ENCODE data around the gene DNM1.

DNM1 gene

DNA sequence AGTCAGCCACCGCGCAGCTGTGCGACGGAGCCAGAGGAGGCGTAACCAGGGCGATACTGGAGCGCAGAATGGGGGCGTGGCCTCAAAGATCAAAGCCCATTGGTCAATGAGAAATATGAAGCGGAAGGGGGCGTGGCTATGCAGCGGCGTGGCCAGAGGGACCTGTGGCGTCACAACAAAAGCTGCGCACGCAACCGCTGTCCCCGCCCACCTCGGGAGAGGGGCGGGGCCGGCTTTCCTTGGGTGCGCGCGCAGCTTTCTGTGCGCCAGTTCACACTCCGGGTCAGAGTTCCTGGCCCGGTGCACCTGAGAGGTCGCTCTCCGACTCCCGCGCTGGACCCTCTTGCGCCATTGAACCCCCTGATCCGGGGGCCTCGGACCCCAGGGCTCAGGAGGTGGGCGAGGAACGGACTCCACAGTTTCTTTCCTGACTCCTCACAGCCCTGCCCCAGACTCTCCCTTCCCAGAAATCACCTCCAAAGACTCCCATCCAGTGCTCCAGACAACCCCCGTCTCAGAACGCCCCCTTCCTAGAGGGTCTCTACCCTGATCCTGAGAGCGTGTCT, 72.9 kb downstream of the DNM1 start, which contains the start of gene SWI5:
TSS of gene SWI5 (plus strand) at position 269 of the 566 bp plus-strand sequence.
- peak; percentile 100 for DNase-seq (ENCODE audit: low spot score)

- peak; percentile 38 for DNase-seq (ENCODE audit: low spot score)
Measured at GRCh38 chr9:128276574-128277270, 73.5 kb downstream of the DNM1 start.

DNA sequence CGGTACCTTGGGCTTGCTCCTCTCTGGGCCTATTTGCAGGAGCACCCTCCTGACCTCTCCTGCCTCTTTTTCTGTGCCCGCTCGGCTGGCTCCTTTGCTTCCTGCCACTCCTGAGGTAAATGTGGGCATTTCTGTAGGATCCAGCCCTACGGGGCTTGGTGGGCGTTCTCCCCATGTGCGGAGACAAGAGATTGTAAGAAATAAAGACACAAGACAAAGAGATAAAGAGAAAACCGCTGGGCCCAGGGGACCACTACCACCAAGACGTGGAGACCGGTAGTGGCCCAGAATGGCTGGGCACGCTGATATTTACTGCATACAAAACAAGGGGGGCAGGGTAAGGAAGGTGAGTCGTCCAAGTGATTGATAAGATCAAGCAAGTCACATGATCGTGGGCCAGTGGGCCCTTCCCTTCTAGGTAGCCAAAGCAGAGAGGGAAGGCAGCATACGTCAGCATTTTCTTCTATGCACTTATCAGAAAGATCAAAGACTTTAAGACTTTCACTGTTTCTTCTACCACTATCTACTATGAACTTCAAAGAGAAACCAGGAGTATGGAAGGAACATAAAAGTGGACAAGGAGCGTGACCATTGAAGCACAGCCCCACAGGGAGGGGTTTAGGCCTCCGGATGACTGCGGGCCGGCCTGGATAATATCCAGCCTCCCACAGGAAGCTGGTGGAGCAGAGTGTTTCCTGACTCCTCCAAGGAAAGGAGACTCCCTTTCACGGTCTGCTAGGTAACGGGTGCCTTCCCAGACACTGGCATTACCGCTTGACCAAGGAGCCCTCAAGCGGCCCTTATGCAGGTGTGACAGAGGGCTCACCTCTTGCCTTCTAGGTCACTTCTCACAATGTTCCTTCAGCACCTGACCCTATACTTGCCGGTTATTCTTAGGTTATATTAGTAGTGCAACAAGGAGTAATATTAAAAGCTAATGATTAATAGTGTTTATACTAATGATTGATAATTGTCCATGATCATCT, 76.2 kb downstream of the DNM1 start:
- peak; percentile 52 for DNase-seq (ENCODE audit: low spot score)

DNA sequence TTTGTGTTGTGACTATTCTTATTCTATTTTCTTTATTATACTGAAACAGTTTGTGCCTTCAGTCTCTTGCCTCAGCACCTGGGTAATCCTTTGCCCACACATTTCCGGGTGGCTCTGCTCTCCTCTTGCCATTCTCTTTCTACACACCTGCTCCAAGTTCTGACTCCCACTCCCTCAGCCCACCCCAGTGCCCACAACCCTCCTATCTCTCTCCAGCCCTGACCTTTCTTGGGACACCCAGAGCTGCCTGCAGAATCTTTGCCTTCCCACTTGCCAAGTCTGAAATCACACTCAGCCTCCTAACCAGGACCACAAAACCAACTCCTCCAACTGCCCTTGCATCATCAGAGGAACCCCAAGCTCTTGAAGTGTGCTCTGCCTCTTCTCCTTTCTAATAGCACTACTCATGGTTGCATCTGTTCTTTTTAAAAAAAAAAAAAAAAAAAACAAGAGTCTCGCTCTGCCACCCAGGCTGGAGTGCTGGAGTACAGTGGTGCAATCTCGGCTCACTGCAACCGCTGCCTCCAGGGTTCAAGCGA, 77.0 kb downstream of the DNM1 start:
- no peak for DNase-seq (ENCODE audit: low spot score)

GRCh38 chr9:128282500-128282899, 79.3 kb downstream of the DNM1 start:
- DNase-seq (ENCODE audit: low spot score), result peak; percentile 97

- DNase-seq (ENCODE audit: low spot score), result no peak
Measured at GRCh38 chr9:128285033-128285784, 82.0 kb downstream of the DNM1 start.

- no peak for DNase-seq (ENCODE audit: low spot score)
Measured at GRCh38 chr9:128286440-128286839, 83.3 kb downstream of the DNM1 start.

DNA sequence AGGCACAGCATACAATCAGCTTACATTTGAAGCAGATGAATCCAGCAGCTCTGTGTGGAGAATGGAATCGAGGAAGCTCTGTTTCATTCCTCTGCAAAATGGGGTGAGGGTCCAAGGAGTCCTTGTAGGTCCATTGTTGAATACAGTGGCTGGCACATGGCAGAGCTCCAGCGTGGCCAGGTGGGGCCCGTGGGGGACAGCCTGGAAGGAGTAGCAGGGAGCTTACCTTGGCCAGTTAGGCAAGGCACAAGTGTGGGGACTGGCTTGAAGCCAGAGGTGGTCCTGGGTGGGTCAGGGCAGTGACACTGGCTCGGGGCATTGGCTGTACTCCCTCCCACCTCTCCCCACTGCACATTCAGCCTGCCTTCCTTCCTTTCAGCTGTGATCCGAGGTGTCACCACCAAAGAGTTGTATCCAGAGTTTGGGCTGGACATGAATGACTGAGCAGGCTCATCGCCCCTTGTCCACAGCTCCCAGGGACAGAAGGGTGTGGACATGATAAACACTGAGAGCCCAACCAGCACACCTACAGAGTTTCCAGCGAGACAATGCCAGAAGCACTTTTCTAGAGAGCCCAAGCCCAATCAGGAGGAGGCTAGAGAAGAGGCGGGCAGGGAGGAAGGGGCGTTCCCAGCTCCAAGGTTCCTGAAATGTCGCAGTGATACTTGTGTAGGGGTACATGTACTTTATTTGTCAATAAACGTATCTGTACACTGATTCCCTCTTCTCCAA, 85.3 kb downstream of the DNM1 start:
- DNase-seq (ENCODE audit: low spot score), result no peak

DNA sequence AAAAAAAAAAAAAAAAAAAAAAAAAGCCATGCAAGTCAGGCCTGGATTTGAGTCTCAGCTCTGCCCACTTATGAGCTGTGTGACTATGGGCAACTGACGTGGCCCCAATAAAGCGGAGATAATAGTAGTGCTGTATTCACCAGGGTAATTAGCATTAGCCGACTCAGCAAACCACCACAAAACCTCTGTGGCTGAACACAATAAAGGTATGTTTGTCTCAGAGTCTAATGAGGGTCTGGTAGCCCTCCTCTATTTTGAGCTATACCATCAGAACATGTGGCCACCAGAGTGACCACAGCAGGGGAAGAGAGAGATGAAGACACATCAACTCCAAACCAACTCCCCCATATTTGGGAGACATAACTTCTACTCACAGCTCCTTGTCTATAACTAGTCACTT, 88.8 kb downstream of the DNM1 start:
- DNase-seq (ENCODE audit: low spot score), result no peak

- DNase-seq (ENCODE audit: low spot score), result no peak
Measured at GRCh38 chr9:128293091-128293490, 89.9 kb downstream of the DNM1 start.

DNA sequence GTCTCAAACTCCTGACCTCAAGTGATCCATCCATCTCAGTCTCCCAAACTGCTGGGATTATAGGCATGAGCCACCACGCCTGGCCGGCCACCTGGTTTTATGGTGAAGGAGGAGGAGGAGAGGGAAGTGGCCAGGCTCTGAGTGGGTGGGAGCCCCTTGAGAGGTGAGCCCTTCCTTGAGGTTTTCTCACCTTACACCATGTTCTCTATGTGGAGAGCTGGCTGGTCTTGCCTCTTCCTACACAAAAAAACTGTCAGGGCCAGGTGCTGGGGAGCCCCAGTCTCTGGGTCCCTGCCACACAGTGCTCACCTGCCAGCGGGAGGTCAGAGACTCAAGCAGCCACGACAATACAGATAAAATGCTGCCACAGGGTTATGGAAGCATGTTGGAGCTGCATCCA, 91.0 kb downstream of the DNM1 start:
- no peak for DNase-seq (ENCODE audit: low spot score)

DNA sequence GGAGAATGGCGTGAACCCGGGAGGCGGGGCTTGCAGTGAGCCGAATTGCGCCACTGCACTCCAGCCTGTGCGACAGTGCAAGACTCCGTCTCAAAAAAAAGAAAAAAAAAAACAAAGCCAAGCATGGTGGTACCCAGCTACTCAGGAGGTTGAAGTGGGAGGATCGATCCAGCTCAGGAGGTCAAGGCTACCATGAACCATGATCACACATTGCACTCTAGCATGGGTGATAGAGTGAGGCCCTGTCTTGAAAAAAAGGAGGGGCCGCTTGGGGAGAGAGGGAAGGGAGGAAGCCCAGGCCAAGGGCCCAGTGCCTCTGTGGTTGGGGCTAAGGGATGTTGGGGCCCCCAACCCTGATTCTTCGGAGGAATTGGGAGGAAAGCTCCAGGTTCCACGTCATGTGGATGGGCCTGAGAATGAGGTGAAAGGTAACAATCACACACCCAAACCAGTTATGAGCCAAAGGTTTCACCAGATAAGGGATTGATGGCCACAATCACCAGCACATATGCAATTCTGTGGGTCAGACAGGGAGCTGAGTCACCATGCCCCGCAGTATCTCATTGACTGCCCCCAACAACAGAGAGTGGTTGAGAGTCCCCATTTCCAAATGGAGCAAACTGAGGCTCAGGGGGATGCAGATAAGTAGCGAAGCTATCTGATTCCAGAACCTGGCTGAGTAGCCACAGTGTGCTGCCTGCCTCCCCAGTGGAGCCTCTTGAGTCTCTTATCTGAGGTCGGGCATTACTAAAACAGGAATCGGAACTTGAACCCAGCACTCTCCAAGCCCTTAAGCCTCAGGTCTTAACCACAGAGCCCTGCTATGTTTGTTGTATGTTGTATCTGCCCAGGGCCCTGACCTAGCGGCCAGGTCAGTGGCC, 93.4 kb downstream of the DNM1 start:
- DNase-seq (ENCODE audit: low spot score), result no peak

GRCh38 chr9:128297221-128297773, 94.1 kb downstream of the DNM1 start:
- DNase-seq (ENCODE audit: low spot score), result no peak

GRCh38 chr9:128298535-128299482, 95.6 kb downstream of the DNM1 start:
- DNase-seq (ENCODE audit: low spot score), result no peak

GRCh38 chr9:128304136-128304970, 101.2 kb downstream of the DNM1 start:
- DNase-seq (ENCODE audit: low spot score), result no peak
